Measurements from ENCODE around the gene ALPP. TPM values are rescaled to one million over a fixed set of nuclear protein-coding genes. Genes with fewer than 3 reads are reported as not detected.

The ALPP gene
- total RNA-seq, 2 donors from 2014 or later, result not detected

DNA sequence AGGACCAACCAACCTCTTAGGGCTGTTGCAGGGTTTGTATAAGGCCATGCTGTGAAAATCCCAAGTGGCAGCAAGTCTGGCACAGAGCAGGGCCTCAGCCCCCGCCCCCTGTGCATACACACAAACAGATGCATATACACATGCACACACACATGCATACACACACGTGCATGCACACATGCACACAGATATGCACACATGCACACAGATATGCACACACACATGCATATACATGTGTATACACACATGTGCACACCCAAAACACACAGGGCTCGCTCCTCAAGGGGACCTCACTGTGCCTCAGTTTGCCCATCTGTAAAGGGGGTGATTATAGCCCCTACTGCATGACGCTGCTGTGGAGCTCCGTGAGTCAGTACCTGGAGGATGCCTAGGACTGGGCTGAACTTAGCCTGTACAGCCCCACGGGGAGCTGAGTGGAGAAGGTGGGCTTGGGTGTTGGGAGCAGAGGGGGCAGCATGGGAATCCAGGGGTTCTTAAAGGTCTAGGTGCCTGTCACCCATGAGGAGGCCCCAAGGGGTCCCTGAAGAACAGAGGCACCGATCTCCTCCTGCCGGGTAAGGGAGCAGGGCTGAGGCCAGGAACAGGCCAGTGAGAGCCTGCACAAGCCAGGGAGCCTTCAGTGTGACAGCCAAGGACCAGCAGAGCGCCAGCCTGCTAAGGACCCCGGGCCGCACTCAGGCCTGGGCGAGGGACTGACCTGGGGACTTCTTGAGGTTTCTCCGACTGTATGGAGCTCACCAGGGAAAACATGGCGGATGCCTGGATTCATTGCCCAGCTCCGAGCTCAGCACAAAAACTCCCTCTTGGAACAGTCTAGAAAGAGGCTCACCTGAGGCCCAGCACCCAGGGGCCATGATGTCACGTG is 53.4 kb downstream of the ALPP start:
- Mint-ChIP-seq H3K4me3 (no peak overlapping the region), H3K27me3 (ENCODE audit: insufficient read depth) (peaks cover 11% of the 10 kb centered on the region), H3K4me1 (peaks cover 11% of the 10 kb centered on the region), H3K36me3 (ENCODE audit: low read depth) (no peaks in the 10 kb centered on the region), H3K9me3 (no peaks in the 10 kb centered on the region), H3K27ac (no peak overlapping the region)
- Histone ChIP-seq H3K4me1 (ENCODE audit: control insufficient read depth, insufficient read depth, low read length) (no peaks in the 10 kb centered on the region), H3K4me3 (ENCODE audit: low read length) (no peak overlapping the region), H3K27me3 (ENCODE audit: control insufficient read depth, insufficient read depth, low read length, poor library complexity, severe bottlenecking) (no peaks in the 10 kb centered on the region), H3K36me3 (ENCODE audit: control insufficient read depth, insufficient read depth, low read length) (no peaks in the 10 kb centered on the region), H3K9ac (ENCODE audit: extremely low read depth, low read length, poor library complexity, severe bottlenecking) (no peak overlapping the region), H3K9me3 (ENCODE audit: control insufficient read depth, low read length) (no peaks in the 10 kb centered on the region), H3K27ac (ENCODE audit: low read depth, low read length) (no peak overlapping the region)
- DNase-seq, result no peak
- TF ChIP-seq CTCF (conservative IDR thresholded peaks at IDR 0.05), result no peak
- 93 to 94% methylated on average over 14 to 16 of the region's 16 CpGs for WGBS, 2 experiments (ENCODE audit: insufficient coverage in 1 of 2, insufficient read length in 1 of 2)

Other genes starting within 250 kb of the ALPP start
- not detected for gene ALPG, start 28.1 kb downstream of the ALPP start, total RNA-seq
- not detected for gene ALPI, start 77.4 kb downstream of the ALPP start, total RNA-seq
- gene ECEL1, start 109.1 kb downstream of the ALPP start, total RNA-seq, result 1 to 10 TPM; 1.6 to 4.6 TPM
- gene PRSS56, start 141.6 kb downstream of the ALPP start, total RNA-seq, result not detected
- under 1 TPM in 1 of 2 donors, not detected in 1; 0.11 TPM for gene CHRND, start 147.4 kb downstream of the ALPP start, total RNA-seq
- gene CHRNG, start 160.9 kb downstream of the ALPP start, total RNA-seq, result not detected
- gene TIGD1, start 171.8 kb downstream of the ALPP start, total RNA-seq, result 1 to 10 TPM; 6.5 to 6.7 TPM
- gene EIF4E2, start 171.9 kb downstream of the ALPP start, total RNA-seq, result 100 to 1,000 TPM; 105 to 116 TPM

All from endodermal cell (in vitro differentiated cells).